Measurements from ENCODE around the gene FLYWCH1.

FLYWCH1 gene

GRCh38 chr16:2967211-2967631 is 55.5 kb downstream of the FLYWCH1 start:
- TF ChIP-seq POLR2AphosphoS5 (IDR thresholded peaks at IDR 0.05; ENCODE audit: low read depth, low read length) = no peak
- no peak for TF ChIP-seq TAF1 (IDR thresholded peaks at IDR 0.05; ENCODE audit: borderline replicate concordance, insufficient read depth, low read length)
- TF ChIP-seq FOXP2 (optimal IDR thresholded peaks at IDR 0.05; ENCODE audit: borderline replicate concordance, extremely low read depth, extremely low read length, insufficient read depth) = no peak
- TF ChIP-seq SIN3A (IDR thresholded peaks at IDR 0.05; ENCODE audit: borderline replicate concordance, insufficient read depth, low read length) = no peak
- TF ChIP-seq, protein P1, sequence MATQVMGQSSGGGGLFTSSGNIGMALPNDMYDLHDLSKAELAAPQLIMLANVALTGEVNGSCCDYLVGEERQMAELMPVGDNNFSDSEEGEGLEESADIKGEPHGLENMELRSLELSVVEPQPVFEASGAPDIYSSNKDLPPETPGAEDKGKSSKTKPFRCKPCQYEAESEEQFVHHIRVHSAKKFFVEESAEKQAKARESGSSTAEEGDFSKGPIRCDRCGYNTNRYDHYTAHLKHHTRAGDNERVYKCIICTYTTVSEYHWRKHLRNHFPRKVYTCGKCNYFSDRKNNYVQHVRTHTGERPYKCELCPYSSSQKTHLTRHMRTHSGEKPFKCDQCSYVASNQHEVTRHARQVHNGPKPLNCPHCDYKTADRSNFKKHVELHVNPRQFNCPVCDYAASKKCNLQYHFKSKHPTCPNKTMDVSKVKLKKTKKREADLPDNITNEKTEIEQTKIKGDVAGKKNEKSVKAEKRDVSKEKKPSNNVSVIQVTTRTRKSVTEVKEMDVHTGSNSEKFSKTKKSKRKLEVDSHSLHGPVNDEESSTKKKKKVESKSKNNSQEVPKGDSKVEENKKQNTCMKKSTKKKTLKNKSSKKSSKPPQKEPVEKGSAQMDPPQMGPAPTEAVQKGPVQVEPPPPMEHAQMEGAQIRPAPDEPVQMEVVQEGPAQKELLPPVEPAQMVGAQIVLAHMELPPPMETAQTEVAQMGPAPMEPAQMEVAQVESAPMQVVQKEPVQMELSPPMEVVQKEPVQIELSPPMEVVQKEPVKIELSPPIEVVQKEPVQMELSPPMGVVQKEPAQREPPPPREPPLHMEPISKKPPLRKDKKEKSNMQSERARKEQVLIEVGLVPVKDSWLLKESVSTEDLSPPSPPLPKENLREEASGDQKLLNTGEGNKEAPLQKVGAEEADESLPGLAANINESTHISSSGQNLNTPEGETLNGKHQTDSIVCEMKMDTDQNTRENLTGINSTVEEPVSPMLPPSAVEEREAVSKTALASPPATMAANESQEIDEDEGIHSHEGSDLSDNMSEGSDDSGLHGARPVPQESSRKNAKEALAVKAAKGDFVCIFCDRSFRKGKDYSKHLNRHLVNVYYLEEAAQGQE (IDR thresholded peaks at IDR 0.05; ENCODE audit: insufficient read depth in 1 of 2, low read depth in 2 of 2, low read length in 2 of 2) = no peak

DNA sequence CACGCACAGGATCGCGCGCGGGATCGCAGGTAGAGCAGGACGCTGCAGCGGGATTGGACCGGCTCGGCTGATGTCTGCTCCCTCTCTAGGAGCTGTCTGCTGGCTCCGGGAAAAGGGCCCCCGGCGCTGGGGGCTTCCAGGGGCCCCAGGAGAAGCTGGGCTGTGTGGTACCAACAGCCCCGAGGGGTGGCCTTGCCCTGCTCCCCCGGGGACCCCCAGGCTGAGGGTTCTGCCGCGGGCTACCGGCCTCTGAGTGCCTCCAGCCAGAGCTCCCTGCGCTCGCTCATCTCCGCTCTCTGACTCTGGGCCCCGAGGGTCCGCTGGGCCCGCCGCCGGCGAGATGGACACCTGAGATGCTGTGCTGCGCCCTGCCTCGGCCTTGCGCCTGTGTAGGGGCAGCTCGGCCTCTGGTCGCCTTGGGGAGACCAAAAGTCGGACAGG is 56.0 kb downstream of the FLYWCH1 start:
- TF ChIP-seq, protein P1 (IDR thresholded peaks at IDR 0.05; ENCODE audit: insufficient read depth in 1 of 2, low read depth in 2 of 2, low read length in 2 of 2) = no peak
- TF ChIP-seq POLR2AphosphoS5 (IDR thresholded peaks at IDR 0.05; ENCODE audit: low read depth, low read length) = no peak
- TF ChIP-seq SIN3A (IDR thresholded peaks at IDR 0.05; ENCODE audit: borderline replicate concordance, insufficient read depth, low read length) = no peak
- TF ChIP-seq FOXP2 (optimal IDR thresholded peaks at IDR 0.05; ENCODE audit: borderline replicate concordance, extremely low read depth, extremely low read length, insufficient read depth) = no peak
- no peak for TF ChIP-seq TAF1 (IDR thresholded peaks at IDR 0.05; ENCODE audit: borderline replicate concordance, insufficient read depth, low read length)

DNA sequence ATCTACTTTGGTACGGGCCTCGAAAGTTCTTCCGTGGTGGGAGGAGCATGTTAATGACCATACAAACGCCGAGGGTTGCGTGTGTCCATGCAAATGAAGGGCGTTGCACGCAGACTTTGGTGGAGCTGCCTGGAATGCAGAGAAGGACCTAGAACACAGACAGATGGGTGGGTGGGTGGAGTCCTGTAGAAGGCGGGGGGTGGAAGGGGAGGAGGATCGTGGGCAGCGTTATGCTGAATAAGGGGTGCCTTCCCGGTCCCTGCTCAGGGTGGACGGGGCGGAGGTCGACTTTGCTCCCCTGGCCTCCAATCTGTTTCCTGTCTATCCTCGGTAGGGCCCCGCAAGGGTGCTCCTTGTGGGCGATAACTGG is 56.6 kb downstream of the FLYWCH1 start:
- TF ChIP-seq FOXP2 (optimal IDR thresholded peaks at IDR 0.05; ENCODE audit: borderline replicate concordance, extremely low read depth, extremely low read length, insufficient read depth) (no peak), SIN3A (IDR thresholded peaks at IDR 0.05; ENCODE audit: borderline replicate concordance, insufficient read depth, low read length) (no peak), TAF1 (IDR thresholded peaks at IDR 0.05; ENCODE audit: borderline replicate concordance, insufficient read depth, low read length) (no peak), POLR2AphosphoS5 (IDR thresholded peaks at IDR 0.05; ENCODE audit: low read depth, low read length) (no peak)
- TF ChIP-seq, protein P1 (IDR thresholded peaks at IDR 0.05; ENCODE audit: insufficient read depth in 1 of 2, low read depth in 2 of 2, low read length in 2 of 2) = no peak

DNA sequence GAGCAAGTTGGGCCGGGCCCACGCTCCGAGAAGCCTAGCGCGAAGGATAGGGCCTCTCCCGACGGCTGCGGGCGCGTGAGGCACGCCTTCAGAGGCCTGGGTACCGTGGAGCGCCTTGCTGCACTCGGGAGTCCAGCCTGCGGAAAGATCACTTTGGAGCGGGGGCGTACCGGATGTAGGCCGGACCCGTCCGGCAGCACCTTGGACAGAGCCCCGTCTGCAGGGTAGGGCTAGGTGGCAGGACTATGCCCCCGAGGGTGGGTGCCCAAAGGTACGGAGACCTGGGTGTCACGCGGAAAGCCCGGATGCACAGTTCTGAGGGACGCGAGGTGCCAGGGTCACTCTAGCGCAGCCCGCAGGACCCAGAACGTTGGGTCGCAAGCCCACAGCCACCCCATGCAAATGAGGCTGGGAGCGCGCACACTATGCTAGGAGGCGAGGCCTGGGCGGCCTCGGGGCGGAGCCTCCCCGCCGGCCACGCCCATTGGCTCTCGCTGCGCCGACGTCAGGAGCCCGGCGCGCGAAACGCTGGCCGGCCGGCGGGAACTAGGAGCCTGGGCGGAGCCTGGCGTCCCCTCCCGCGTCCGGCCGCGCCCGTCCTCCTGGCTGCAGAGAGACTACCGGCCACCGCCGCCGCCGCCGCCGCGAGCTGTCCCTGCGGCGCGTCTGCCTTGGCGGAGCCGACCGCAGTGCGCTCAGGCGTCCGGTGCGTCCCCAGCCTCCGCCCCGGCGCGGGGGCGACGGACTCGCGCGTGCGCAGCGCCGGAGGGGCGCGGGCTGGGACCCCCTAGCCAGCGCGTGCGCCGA is 57.2 kb downstream of the FLYWCH1 start, which contains the start of gene PAQR4:
TSS of gene PAQR4 (plus strand) at position 611 of the 807 bp plus-strand sequence. CDS start 327 bp downstream, outside the sequence.
- TF ChIP-seq, protein P1 (IDR thresholded peaks at IDR 0.05; ENCODE audit: insufficient read depth in 1 of 2, low read depth in 2 of 2, low read length in 2 of 2) = peak; percentile 99 to 100
- TF ChIP-seq FOXP2 (optimal IDR thresholded peaks at IDR 0.05; ENCODE audit: borderline replicate concordance, extremely low read depth, extremely low read length, insufficient read depth) (no peak), TAF1 (IDR thresholded peaks at IDR 0.05; ENCODE audit: borderline replicate concordance, insufficient read depth, low read length) (peak; percentile 43), POLR2AphosphoS5 (IDR thresholded peaks at IDR 0.05; ENCODE audit: low read depth, low read length) (no peak; the same call in 1 of the 2 replicates), SIN3A (IDR thresholded peaks at IDR 0.05; ENCODE audit: borderline replicate concordance, insufficient read depth, low read length) (peak; percentile 93; the same call in 1 of the 2 replicates)

Data from PFSK-1 (cell line).